ENCODE measurements around the gene CNTN5.

DNA sequence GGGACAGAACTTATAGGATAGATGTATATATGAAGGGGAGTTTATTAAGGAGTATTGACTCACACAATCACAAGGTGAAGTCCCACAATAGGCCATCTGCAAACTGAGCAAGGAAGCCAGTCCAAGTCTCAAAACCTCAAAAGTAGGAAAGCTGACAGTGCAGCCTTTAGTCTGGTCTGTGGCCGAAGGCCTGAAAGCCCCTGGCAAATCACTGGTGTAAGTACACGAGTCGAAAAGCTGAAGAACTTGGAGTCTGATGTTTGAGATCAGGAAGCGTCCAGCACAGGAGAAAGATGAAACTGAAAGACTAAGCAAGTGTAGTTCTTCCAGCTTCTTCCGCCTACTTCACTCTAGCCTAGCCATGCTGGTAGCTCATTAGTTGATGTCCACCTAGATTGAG lies 866.7 kb downstream of the CNTN5 start:
- TF ChIP-seq CTCF (conservative IDR thresholded peaks at IDR 0.05; ENCODE audit: low read depth, low read length) (no peak), EZH2phosphoT487 (IDR thresholded peaks at IDR 0.05; ENCODE audit: borderline replicate concordance, low read length) (no peak)
